HepG2 (cell line): ENCODE measurements around the gene TMEM31. TPM values are rescaled to one million over a fixed set of nuclear protein-coding genes. Genes with fewer than 3 reads are reported as not detected.
"Not testable (repeated sequence)": the region's sequence is repeated elsewhere in the genome, so short reads cannot be mapped to it uniquely, and the experiment has no call there.

Source experiments
- ATAC-seq: fragments of 200-7000 bp; cut with Tn5 transposase; 3 replicates; pipeline ENCODE4 v1.9.1; 2020; ENCODE audit warnings: mild to moderate bottlenecking, moderate library complexity
- BruUV-seq: library from RNA; stranded (reverse); fragments of 400-500 nt; replicated peaks from 2 replicates; lab custom pipeline; 2021; lab: Mats Ljungman, UMichigan
- CTCF ChIA-PET: fragments of 300-600 bp; formaldehyde crosslinking; extraction: SDS; loops from one replicate; lab custom pipeline; 2021; ENCODE audit warnings: low total read pairs, inconsistent platforms, low intra/inter-chr PET ratio; lab: Yijun Ruan, JAX
- POLR2A ChIA-PET: fragments of 350-600 bp; sonication (Branson Sonifier 250); formaldehyde crosslinking; loops from one replicate; lab custom pipeline; 2020; ENCODE audit warnings: antibody characterized with exemption, inconsistent platforms; lab: Yijun Ruan, JAX
- DNase-seq: peaks from one replicate; pipeline ENCODE4 v3.0.0-alpha.2; 2015; ENCODE audit warnings: low spot score
- FAIRE-seq: peaks from 3 replicates; lab custom pipeline; 2011; peaks lifted over from hg19 to GRCh38; lab: Jason Lieb, UNC
- H2AFZ ChIP-seq: one replicate; pipeline ENCODE4 v1.6.1; 2011; ENCODE audit warnings: low read length, inconsistent platforms
- H3K27ac ChIP-seq: fragments of 300-600 bp; 3 replicates; pipeline ENCODE4 v1.8.0; 2011; ENCODE audit warnings: mixed run types, mild to moderate bottlenecking, mixed read lengths, low read length, inconsistent platforms; ENCODE audit not compliant: insufficient read depth; ENCODE audit errors: extremely low read length
- H3K27me3 ChIP-seq, 2 experiments: fragments of 200-600 bp in 1 of 2; 2 replicates in 1 of 2; 3 replicates in 1 of 2; pipeline versions ENCODE4 v1.6.0 to v1.8.0; 2011; ENCODE audit warnings: low read length in 2 of 2, mild to moderate bottlenecking in 2 of 2, moderate library complexity in 2 of 2, inconsistent platforms in 1 of 2; ENCODE audit not compliant: insufficient read depth in 2 of 2, control insufficient read depth in 1 of 2
- H3K36me3 ChIP-seq, 2 experiments: fragments of 200-600 bp in 1 of 2; replicated peaks in 1 of 2; 2 replicates in 1 of 2; 3 replicates in 1 of 2; pipeline versions ENCODE4 v1.5.1 to v1.8.0; 2011; ENCODE audit warnings: low read length in 2 of 2, inconsistent platforms in 1 of 2; ENCODE audit not compliant: insufficient read depth in 2 of 2, control insufficient read depth in 1 of 2
- H3K4me1 ChIP-seq: 2 replicates; pipeline ENCODE4 v1.5.1; 2012; ENCODE audit warnings: low read length, inconsistent platforms; ENCODE audit not compliant: insufficient read depth
- H3K4me2 ChIP-seq: 2 replicates; pipeline ENCODE4 v1.6.0; 2011; ENCODE audit warnings: low read depth, low read length, inconsistent platforms
- H3K4me3 ChIP-seq, 3 experiments: fragments of 200-600 bp in 1 of 3; sonication (generic), shearing (Covaris generic) in 1 of 3; replicated peaks in 1 of 3; 2 replicates each; pipeline ENCODE4 v1.5.1; 2011 to 2016; ENCODE audit warnings: low read length in 3 of 3, inconsistent platforms in 2 of 3, low read depth in 2 of 3, mild to moderate bottlenecking in 2 of 3, control low read depth in 1 of 3, mixed read lengths in 1 of 3; ENCODE audit not compliant: insufficient read depth in 1 of 3
- H3K79me2 ChIP-seq: one replicate; pipeline ENCODE4 v1.6.1; 2011; ENCODE audit warnings: low read length, inconsistent platforms; ENCODE audit not compliant: insufficient read depth
- H3K9ac ChIP-seq: 2 replicates; pipeline ENCODE4 v1.6.0; 2011; ENCODE audit warnings: mild to moderate bottlenecking, low read depth, low read length, inconsistent platforms; ENCODE audit not compliant: insufficient read depth
- H3K9me3 ChIP-seq: 2 replicates; pipeline ENCODE4 v1.5.1; 2012; ENCODE audit warnings: mild to moderate bottlenecking, low read length
- H4K20me1 ChIP-seq: 2 replicates; pipeline ENCODE4 v1.6.0; 2011; ENCODE audit warnings: inconsistent platforms, mild to moderate bottlenecking, low read length, moderate library complexity; ENCODE audit not compliant: insufficient read depth
- USF2 ChIP-seq, 2 experiments: sonication (generic) in 1 of 2; formaldehyde crosslinking in 1 of 2; IDR thresholded peaks; 2 replicates each; pipeline versions ENCODE4 v1.5.1 to v1.6.1; 2011 to 2020; ENCODE audit warnings: borderline replicate concordance in 1 of 2, low read depth in 1 of 2, low read length in 1 of 2, mild to moderate bottlenecking in 1 of 2, missing genetic modification reagents in 1 of 2, moderate library complexity in 1 of 2
- XBP1 ChIP-seq: sonication (generic); formaldehyde crosslinking; IDR thresholded peaks from 2 replicates; pipeline ENCODE4 v1.5.0; 2020; ENCODE audit warnings: missing genetic modification reagents
- ZNF3 ChIP-seq: IDR thresholded peaks from 2 replicates; pipeline ENCODE4 v1.7.0; 2017; ENCODE audit warnings: inconsistent platforms
- ZNF543 ChIP-seq: sonication (generic); formaldehyde crosslinking; IDR thresholded peaks from 2 replicates; pipeline ENCODE4 v1.4.0; 2020; ENCODE audit warnings: mild to moderate bottlenecking, missing genetic modification reagents
- ZNF607 ChIP-seq: sonication (generic); formaldehyde crosslinking; IDR thresholded peaks from 2 replicates; pipeline ENCODE4 v1.5.1; 2020; ENCODE audit warnings: missing genetic modification reagents, mild to moderate bottlenecking, borderline replicate concordance
- WGBS: methylation state at CpG from one replicate; pipeline ENCODE4 v1.1.6; 2017; ENCODE audit warnings: low lambda C conversion rate; 5-methylcytosine and 5-hydroxymethylcytosine counted together
- in situ Hi-C: cut with HindIII; loops from 2 replicates; pipeline ENCODE4 v1.10.0; 2017; ENCODE audit warnings: low pct_unique_long_range_greater_than_20kb; ENCODE audit not compliant: extremely low pct_ligation_motif_present
- intact Hi-C: fragments of 100-400 bp; cut with micrococcal nuclease; formaldehyde crosslinking; loops from one replicate; pipeline ENCODE4 v1.10.0; 2022; ENCODE audit not compliant: unreplicated experiment
- polyA plus RNA-seq, 8 experiments: library from polyadenylated mRNA; depleted of rRNA in 3 of 8; stranded (reverse) in 7 of 8; unstranded in 1 of 8; fragments of >200 nt; fragmentation: Illumina TruSeq in 4 of 8; extraction: Trizol in 4 of 8; gene quantifications; 2 replicates each; pipeline versions ENCODE4 v1.2.1 to v1.2.3, GENCODE V29; 2011 to 2016; ENCODE audit warnings: low read depth in 4 of 8, missing spikeins in 1 of 8, mixed read lengths in 1 of 8; ENCODE audit not compliant: insufficient read depth in 1 of 8
- total RNA-seq, 5 experiments: library from RNA; depleted of rRNA; stranded (reverse); fragments of >200 nt; fragmentation: Illumina TruSeq; extraction: Trizol; gene quantifications; 2 replicates each; pipeline ENCODE4 v1.2.3, GENCODE V29; 2016; ENCODE audit warnings: low read depth in 1 of 5
- TF ChIP-seq, protein P1 (sequence below): sonication (generic); formaldehyde crosslinking; IDR thresholded peaks from one replicate; pipeline ENCODE4 v1.5.1; 2020; ENCODE audit warnings: mild to moderate bottlenecking, missing genetic modification reagents; ENCODE audit errors: not compliant biosample characterization

Gene TMEM31
- total and polyA plus RNA-seq, 2 of the 13 experiments (the other 11 are each of a cell fraction or from before 2014, with no cell fraction given), result 0.16 TPM; not detected in 1

- TF ChIP-seq, protein P1, sequence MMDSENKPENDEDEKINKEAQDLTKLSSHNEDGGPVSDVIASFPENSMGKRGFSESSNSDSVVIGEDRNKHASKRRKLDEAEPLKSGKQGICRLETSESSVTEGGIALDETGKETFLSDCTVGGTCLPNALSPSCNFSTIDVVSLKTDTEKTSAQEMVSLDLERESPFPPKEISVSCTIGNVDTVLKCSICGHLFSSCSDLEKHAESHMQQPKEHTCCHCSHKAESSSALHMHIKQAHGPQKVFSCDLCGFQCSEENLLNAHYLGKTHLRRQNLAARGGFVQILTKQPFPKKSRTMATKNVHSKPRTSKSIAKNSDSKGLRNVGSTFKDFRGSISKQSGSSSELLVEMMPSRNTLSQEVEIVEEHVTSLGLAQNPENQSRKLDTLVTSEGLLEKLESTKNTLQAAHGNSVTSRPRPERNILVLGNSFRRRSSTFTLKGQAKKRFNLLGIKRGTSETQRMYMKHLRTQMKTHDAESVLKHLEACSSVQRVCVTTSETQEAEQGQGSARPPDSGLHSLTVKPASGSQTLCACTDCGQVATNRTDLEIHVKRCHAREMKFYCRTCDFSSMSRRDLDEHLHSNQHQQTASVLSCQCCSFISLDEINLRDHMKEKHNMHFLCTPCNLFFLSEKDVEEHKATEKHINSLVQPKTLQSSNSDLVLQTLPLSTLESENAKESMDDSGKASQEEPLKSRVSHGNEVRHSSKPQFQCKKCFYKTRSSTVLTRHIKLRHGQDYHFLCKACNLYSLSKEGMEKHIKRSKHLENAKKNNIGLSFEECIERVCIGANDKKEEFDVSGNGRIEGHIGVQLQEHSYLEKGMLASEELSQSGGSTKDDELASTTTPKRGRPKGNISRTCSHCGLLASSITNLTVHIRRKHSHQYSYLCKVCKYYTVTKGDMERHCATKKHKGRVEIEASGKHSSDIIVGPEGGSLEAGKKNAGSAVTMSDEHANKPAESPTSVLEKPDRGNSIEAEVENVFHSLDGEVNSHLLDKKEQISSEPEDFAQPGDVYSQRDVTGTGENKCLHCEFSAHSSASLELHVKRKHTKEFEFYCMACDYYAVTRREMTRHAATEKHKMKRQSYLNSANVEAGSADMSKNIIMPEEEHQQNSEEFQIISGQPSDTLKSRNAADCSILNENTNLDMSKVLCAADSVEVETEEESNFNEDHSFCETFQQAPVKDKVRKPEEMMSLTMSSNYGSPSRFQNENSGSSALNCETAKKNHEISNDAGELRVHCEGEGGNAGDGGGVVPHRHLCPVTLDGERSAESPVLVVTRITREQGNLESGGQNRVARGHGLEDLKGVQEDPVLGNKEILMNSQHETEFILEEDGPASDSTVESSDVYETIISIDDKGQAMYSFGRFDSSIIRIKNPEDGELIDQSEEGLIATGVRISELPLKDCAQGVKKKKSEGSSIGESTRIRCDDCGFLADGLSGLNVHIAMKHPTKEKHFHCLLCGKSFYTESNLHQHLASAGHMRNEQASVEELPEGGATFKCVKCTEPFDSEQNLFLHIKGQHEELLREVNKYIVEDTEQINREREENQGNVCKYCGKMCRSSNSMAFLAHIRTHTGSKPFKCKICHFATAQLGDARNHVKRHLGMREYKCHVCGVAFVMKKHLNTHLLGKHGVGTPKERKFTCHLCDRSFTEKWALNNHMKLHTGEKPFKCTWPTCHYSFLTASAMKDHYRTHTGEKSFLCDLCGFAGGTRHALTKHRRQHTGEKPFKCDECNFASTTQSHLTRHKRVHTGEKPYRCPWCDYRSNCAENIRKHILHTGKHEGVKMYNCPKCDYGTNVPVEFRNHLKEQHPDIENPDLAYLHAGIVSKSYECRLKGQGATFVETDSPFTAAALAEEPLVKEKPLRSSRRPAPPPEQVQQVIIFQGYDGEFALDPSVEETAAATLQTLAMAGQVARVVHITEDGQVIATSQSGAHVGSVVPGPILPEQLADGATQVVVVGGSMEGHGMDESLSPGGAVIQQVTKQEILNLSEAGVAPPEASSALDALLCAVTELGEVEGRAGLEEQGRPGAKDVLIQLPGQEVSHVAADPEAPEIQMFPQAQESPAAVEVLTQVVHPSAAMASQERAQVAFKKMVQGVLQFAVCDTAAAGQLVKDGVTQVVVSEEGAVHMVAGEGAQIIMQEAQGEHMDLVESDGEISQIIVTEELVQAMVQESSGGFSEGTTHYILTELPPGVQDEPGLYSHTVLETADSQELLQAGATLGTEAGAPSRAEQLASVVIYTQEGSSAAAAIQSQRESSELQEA (CRISPR knock-in tag), result no peak
- TF ChIP-seq USF2 (IDR thresholded peaks at IDR 0.05; ENCODE audit: low read depth, low read length) (no peak), USF2 (CRISPR knock-in tag; IDR thresholded peaks at IDR 0.05; ENCODE audit: borderline replicate concordance) (no peak), ZNF607 (CRISPR knock-in tag) (no peak), ZNF3 (CRISPR knock-in tag) (no peak), ZNF543 (no peak), XBP1 (no peak)
Measured at GRCh38 chrX:103758555-103758954, 47.8 kb downstream of the TMEM31 start (continued).

DNA sequence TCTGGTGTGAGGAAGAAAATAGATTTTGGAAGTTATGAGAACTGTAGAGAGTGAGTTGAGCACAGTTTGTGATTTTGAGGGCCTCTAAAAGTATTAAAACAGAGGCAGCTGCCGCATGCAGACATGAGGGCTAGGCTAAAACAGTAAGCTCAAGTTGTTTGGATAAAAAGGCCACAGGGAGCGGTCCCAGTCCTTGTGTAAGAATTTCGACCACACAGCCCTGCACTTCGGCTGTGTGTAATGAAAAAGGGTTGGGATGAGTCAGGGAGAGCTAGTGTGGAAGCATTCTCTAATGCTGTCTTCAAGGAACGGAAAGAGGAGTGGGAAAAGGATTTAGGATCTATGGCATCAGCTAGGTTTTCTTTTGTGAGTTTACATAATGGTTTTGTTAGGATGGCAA, 52.8 kb downstream of the TMEM31 start:
- H2AFZ ChIP-seq, H3K9ac ChIP-seq, H3K27ac ChIP-seq, BruUV-seq, in situ Hi-C loops, H4K20me1 ChIP-seq, H3K4me2 ChIP-seq, ATAC-seq, FAIRE-seq, H3K4me1 ChIP-seq, H3K27me3 ChIP-seq, DNase-seq, intact Hi-C loops, H3K9me3 ChIP-seq, CTCF ChIA-PET, H3K4me3 ChIP-seq, POLR2A ChIA-PET, H3K79me2 ChIP-seq, H3K36me3 ChIP-seq: not testable (repeated sequence)
- 44% methylated on average over 5 of the region's 5 CpGs for WGBS
